Esophagus muscularis mucosa (tissue), 4 donors: ENCODE results near the gene CELF4.

Source experiments
- EP300 ChIP-seq: sonication (generic); formaldehyde crosslinking; IDR thresholded peaks from one replicate; pipeline ENCODE4 v1.6.1; 2017; ENCODE audit warnings: antibody characterized with exemption
- POLR2A ChIP-seq: fragments of 450-650 bp; IDR thresholded peaks from one replicate; pipeline ENCODE4 v1.6.1; 2017; ENCODE audit warnings: antibody characterized with exemption, moderate library complexity, mild to moderate bottlenecking, low read depth
- POLR2AphosphoS5 ChIP-seq, 2 donors: sonication (generic); formaldehyde crosslinking; IDR thresholded peaks; one replicate each; pipeline ENCODE4 v1.6.1; 2017; ENCODE audit warnings: antibody characterized with exemption in 2 of 2
- TF ChIP-seq, protein P1 (sequence below), 3 experiments: fragments of 200-600 bp in 2 of 3; fragments of 450-650 bp in 1 of 3; sonication (generic) in 2 of 3; IDR thresholded peaks; one replicate each; pipeline ENCODE4 v1.5.1; 2017 to 2019; ENCODE audit warnings: antibody characterized with exemption in 3 of 3, mild to moderate bottlenecking in 2 of 3, moderate library complexity in 1 of 3

- TF ChIP-seq POLR2A (no peak), EP300 (no peak), POLR2AphosphoS5 (IDR thresholded peaks at IDR 0.05) (peak; percentile 30 to 55)
- TF ChIP-seq, protein P1, sequence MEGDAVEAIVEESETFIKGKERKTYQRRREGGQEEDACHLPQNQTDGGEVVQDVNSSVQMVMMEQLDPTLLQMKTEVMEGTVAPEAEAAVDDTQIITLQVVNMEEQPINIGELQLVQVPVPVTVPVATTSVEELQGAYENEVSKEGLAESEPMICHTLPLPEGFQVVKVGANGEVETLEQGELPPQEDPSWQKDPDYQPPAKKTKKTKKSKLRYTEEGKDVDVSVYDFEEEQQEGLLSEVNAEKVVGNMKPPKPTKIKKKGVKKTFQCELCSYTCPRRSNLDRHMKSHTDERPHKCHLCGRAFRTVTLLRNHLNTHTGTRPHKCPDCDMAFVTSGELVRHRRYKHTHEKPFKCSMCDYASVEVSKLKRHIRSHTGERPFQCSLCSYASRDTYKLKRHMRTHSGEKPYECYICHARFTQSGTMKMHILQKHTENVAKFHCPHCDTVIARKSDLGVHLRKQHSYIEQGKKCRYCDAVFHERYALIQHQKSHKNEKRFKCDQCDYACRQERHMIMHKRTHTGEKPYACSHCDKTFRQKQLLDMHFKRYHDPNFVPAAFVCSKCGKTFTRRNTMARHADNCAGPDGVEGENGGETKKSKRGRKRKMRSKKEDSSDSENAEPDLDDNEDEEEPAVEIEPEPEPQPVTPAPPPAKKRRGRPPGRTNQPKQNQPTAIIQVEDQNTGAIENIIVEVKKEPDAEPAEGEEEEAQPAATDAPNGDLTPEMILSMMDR (IDR thresholded peaks at IDR 0.05), result no peak
Observed at GRCh38 chr18:37565977-37566478, 430 bp upstream of the CELF4 start.
